Chondrocyte (in vitro differentiated cells): ENCODE results near the gene HOXC11. TPM values are rescaled to one million over a fixed set of nuclear protein-coding genes. Genes with fewer than 3 reads are reported as not detected.
A peak's percentile ranks its signal among the peaks of the same experiment; 100 is the strongest.

Experiments
- DNase-seq: peaks from one replicate; pipeline ENCODE4 v3.0.0; 2021; ENCODE audit warnings: mixed read lengths, low spot score
- H3K27ac Mint-ChIP-seq: one replicate; pipeline ENCODE4 v1.8.0; 2021; ENCODE audit warnings: mild to moderate bottlenecking, moderate library complexity, mixed read lengths; ENCODE audit not compliant: unreplicated experiment
- H3K27me3 Mint-ChIP-seq: 2 replicates; pipeline ENCODE4 v1.8.0; 2021; ENCODE audit warnings: low read depth, mixed read lengths
- H3K36me3 Mint-ChIP-seq: 2 replicates; pipeline ENCODE4 v1.8.0; 2021; ENCODE audit warnings: low read depth, mixed read lengths
- H3K4me1 Mint-ChIP-seq: 2 replicates; pipeline ENCODE4 v1.8.0; 2021; ENCODE audit warnings: low read depth, mild to moderate bottlenecking, mixed read lengths
- H3K4me3 Mint-ChIP-seq: one replicate; pipeline ENCODE4 v1.8.0; 2021; ENCODE audit warnings: mild to moderate bottlenecking, moderate library complexity, mixed read lengths; ENCODE audit not compliant: unreplicated experiment
- H3K9me3 Mint-ChIP-seq: 2 replicates; pipeline ENCODE4 v1.8.0; 2021; ENCODE audit warnings: low read depth, mixed read lengths
- total RNA-seq: library from RNA; stranded (reverse); gene quantifications from 3 replicates; pipeline ENCODE4 v1.2.1, GENCODE V29; 2021
- TF ChIP-seq, protein P1 (sequence below): fragments of 200-600 bp; sonication (generic); IDR thresholded peaks from 2 replicates; pipeline ENCODE4 v1.5.0; 2021; ENCODE audit warnings: antibody characterized with exemption, mild to moderate bottlenecking, moderate library complexity

HOXC11 gene
- total RNA-seq, 1 donor from 2014 or later = not detected

DNA sequence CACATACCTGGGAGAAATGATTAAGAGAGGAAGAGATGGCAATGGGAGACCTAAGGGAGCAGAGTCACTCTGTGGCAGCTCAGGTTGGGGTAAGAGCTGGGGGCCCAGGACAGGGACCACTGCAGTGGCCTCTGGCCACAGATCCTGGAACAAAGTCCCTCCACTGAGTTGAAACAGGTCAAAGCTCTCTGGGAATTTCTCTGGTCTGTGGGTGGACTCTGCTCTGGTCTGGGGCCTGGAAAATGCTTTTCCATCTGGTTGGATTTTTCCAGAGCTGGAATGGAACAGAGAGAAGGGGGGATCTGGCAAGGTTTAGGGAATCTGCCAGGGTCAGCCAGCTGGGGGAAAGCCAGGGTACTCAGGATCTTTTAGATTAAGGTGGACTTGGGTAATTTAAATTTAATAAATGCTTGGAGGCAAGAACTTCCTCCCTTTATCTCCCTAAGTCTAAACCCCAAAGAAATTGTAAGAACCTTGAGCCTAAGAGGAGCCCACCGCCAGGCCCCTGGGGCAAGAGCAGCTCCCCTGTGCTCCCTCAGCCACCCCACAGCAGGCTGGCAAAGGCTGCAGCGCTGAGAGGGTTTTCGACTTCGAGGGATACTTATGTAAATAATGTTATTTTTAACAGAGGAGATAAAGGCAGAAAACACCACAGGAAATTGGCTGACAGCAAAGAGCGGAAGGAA, 15.8 kb downstream of the HOXC11 start:
- H3K4me1 Mint-ChIP-seq = no peaks in the 10 kb centered on the region
- H3K36me3 Mint-ChIP-seq = peaks cover 2% of the 10 kb centered on the region
- no peak overlapping the region for H3K27ac Mint-ChIP-seq
- TF ChIP-seq, protein P1, sequence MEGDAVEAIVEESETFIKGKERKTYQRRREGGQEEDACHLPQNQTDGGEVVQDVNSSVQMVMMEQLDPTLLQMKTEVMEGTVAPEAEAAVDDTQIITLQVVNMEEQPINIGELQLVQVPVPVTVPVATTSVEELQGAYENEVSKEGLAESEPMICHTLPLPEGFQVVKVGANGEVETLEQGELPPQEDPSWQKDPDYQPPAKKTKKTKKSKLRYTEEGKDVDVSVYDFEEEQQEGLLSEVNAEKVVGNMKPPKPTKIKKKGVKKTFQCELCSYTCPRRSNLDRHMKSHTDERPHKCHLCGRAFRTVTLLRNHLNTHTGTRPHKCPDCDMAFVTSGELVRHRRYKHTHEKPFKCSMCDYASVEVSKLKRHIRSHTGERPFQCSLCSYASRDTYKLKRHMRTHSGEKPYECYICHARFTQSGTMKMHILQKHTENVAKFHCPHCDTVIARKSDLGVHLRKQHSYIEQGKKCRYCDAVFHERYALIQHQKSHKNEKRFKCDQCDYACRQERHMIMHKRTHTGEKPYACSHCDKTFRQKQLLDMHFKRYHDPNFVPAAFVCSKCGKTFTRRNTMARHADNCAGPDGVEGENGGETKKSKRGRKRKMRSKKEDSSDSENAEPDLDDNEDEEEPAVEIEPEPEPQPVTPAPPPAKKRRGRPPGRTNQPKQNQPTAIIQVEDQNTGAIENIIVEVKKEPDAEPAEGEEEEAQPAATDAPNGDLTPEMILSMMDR = no peak
- no peak for DNase-seq
- no peak overlapping the region for H3K4me3 Mint-ChIP-seq
- peaks cover 88% of the 10 kb centered on the region for H3K27me3 Mint-ChIP-seq
- H3K9me3 Mint-ChIP-seq = no peaks in the 10 kb centered on the region

DNA sequence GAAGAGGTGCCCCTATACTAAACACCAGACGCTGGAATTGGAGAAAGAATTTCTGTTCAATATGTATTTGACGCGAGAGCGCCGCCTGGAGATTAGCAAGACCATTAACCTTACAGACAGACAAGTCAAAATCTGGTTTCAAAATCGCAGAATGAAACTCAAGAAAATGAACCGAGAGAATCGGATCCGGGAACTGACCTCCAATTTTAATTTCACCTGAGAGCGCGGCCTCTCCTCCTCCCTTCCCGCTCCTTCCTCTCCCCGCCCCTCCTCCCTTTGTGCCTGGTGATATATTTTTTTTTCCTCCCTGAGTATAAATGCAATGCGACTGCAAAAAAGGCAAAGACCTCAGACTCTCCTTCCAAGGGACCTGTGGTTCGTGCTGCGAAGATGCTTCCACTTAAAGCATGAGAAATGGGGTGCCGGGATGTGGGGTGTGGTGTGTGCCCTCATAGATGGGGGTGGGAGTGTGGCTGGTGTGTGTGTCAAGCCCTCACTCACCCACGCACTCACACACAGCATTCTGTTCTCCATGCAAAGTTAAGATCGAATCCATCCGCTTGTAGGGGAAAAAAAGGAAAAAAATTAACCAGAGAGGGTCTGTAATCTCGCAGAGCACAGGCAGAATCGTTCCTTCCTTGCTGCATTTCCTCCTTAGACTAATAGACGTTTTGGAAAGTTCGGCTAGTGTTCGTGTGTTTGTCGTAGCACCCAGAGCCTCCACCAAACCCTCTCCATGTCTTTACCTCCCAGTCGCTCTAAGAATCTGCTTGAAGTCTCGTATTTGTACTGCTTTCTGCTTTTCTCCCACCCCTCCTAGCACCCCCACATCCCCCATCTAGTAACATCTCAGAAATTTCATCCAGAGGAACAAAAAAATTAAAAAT, 16.5 kb downstream of the HOXC11 start:
- H3K36me3 Mint-ChIP-seq = peaks cover 7% of the 10 kb centered on the region
- no peak overlapping the region for H3K27ac Mint-ChIP-seq
- peaks cover 5% of the 10 kb centered on the region for H3K4me1 Mint-ChIP-seq
- H3K27me3 Mint-ChIP-seq = peaks cover 91% of the 10 kb centered on the region
- DNase-seq = no peak
- no peaks in the 10 kb centered on the region for H3K9me3 Mint-ChIP-seq
- H3K4me3 Mint-ChIP-seq = no peak overlapping the region
- TF ChIP-seq, protein P1 = peak; percentile 71

DNA sequence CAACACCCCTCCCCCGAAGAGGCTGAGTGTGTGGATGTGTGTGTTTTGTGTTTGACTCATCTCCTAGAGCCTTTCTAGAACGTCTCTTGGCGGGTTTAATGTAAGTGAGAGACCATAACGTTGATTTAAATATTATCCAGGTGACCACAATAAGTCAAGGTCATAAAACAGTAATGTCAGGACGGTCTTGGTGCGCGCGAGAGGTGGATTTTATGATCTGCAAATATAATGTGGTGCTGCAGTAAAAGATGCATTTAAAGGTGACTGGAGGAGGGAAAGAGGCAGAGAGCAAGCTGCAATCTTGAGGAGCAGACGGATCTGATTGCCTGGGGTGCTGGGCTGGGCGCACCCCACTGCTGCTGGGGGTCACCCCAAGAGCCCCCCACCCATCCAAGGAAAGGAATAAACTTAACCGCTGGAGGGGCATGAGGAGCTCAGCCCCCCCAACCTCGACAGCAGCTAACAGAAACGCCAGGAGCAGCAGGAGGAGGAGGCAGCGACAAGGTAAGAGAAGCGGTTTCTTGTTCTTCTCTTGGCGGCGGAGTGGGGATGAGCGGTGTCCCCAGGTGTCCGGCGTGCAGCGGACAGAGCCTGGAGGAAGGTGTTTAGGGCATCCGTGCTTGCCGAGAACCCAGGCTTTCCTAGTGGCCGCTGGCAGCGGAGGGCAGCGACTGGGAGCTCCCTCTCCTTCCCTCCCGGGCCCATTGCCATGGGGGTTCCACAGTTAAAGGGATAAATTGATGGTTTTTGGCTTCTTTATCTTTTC, 17.6 kb downstream of the HOXC11 start:
- peaks cover 13% of the 10 kb centered on the region for H3K4me1 Mint-ChIP-seq
- DNase-seq = no peak
- H3K9me3 Mint-ChIP-seq = no peaks in the 10 kb centered on the region
- H3K27ac Mint-ChIP-seq = no peak overlapping the region
- TF ChIP-seq, protein P1 = no peak
- no peak overlapping the region for H3K4me3 Mint-ChIP-seq
- H3K27me3 Mint-ChIP-seq = peaks cover 93% of the 10 kb centered on the region
- H3K36me3 Mint-ChIP-seq = peaks cover 7% of the 10 kb centered on the region

DNA sequence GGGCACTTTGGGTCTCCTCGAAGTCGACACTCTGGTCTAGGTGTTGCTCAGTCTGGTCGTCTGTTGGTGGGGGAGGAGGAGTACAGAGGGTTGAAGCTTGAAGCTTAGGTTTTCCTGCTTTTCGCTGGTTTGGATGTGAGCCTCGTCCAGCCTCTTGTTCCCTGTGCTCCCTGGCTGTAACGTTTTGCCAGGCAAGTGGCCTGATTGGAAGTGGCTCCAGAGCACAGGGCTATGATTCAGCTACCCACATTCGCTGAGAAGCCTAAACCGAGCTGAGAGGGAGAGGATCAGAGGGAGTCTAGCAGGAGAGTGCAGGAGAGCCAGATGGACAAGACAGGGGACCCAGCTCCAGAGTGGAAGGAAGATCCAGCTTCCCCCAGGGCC, 18.1 kb downstream of the HOXC11 start:
- TF ChIP-seq, protein P1 = no peak
- no peak for DNase-seq
- Mint-ChIP-seq H3K4me1 (peaks cover 17% of the 10 kb centered on the region), H3K9me3 (no peaks in the 10 kb centered on the region), H3K4me3 (no peak overlapping the region), H3K36me3 (peaks cover 7% of the 10 kb centered on the region), H3K27me3 (peaks cover 93% of the 10 kb centered on the region), H3K27ac (no peak overlapping the region)

DNA sequence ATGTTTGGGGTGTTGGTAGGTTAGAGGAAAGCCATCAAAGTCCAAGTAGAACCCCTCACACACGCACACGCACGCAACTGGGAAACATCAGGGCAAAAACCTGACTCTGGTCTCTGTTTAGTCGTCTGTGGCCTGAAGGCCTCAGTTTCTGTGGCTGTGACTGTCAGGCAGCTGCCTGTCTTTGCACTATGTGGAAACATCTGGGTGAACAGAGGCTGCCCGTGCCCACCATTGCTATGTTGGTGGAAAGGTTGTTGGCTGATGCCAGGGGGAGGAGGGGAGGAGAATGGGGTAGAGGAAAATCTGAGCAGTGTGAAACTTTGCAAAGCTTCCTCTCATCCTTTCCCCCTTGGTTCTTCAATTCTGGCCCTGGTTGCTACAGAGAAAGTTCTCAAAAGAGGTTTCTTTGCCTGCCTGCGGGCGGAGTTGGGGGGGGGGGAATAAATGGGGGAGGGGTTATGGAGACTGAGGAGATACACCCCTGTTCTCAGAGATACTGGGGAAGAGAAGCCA, 19.5 kb downstream of the HOXC11 start:
- peaks cover 93% of the 10 kb centered on the region for H3K27me3 Mint-ChIP-seq

More for the DNA sequence above, 19.5 kb downstream of the HOXC11 start:
- TF ChIP-seq, protein P1 = no peak
- no peak for DNase-seq
- Mint-ChIP-seq H3K4me3 (no peak overlapping the region), H3K36me3 (peaks cover 5% of the 10 kb centered on the region), H3K9me3 (no peaks in the 10 kb centered on the region), H3K4me1 (peaks cover 17% of the 10 kb centered on the region), H3K27ac (no peak overlapping the region)
